Heart right ventricle (tissue), 16 donors: ENCODE data around the gene MARK3. TPM values are rescaled to one million over a fixed set of nuclear protein-coding genes. Genes with fewer than 3 reads are reported as not detected.
A peak's percentile ranks its signal among the peaks of the same experiment; 100 is the strongest.

Experiments used
- ATAC-seq, 8 donors: fragments of 200-7000 bp; cut with Tn5 transposase; one replicate each; pipeline ENCODE4 v1.9.1; 2020; ENCODE audit warnings: mild to moderate bottlenecking in 8 of 8, moderate library complexity in 8 of 8, moderate number of reproducible peaks in 1 of 8
- DNase-seq, 2 donors: peaks; one replicate each; pipeline ENCODE4 v3.0.0-alpha.2; 2020
- H3K27ac ChIP-seq, 10 donors: fragments of 200-600 bp; sonication (generic) in 2 of 10; one replicate each; pipeline versions ENCODE4 v1.5.0 to v1.8.0; 2020 to 2022; ENCODE audit warnings: mild to moderate bottlenecking in 3 of 10
- H3K27me3 ChIP-seq, 7 donors: fragments of 200-600 bp; one replicate each; pipeline ENCODE4 v1.8.0; 2021 to 2022; ENCODE audit warnings: mild to moderate bottlenecking in 2 of 7
- H3K36me3 ChIP-seq, 9 donors: fragments of 200-600 bp; sonication (generic) in 1 of 9; one replicate each; pipeline versions ENCODE4 v1.5.0 to v1.8.0; 2020 to 2022; ENCODE audit warnings: mild to moderate bottlenecking in 2 of 9
- H3K4me1 ChIP-seq, 9 donors: fragments of 200-600 bp; sonication (generic) in 1 of 9; one replicate each; pipeline versions ENCODE4 v1.5.0 to v1.8.0; 2020 to 2022; ENCODE audit warnings: mild to moderate bottlenecking in 4 of 9
- H3K4me3 ChIP-seq, 10 donors: fragments of 200-600 bp; sonication (generic) in 2 of 10; one replicate each; pipeline versions ENCODE4 v1.5.0 to v1.8.0; 2020 to 2022; ENCODE audit warnings: mild to moderate bottlenecking in 7 of 10, moderate library complexity in 2 of 10
- H3K9me3 ChIP-seq, 11 donors: fragments of 200-600 bp in 10 of 11; sonication (generic) in 2 of 11; one replicate each; pipeline versions ENCODE4 v1.5.0 to v1.8.0; 2013 to 2022; ENCODE audit warnings: mild to moderate bottlenecking in 2 of 11, control low read depth in 1 of 11, moderate library complexity in 1 of 11
- CTCF ChIP-seq, 9 donors: fragments of 200-600 bp; sonication (generic) in 2 of 9; IDR thresholded peaks; one replicate each; pipeline versions ENCODE4 v1.5.0 to v1.8.0; 2021 to 2022; ENCODE audit warnings: antibody characterized with exemption in 9 of 9, mild to moderate bottlenecking in 5 of 9, moderate library complexity in 1 of 9
- WGBS, 2 donors: extraction: QIAGEN DNeasy Blood & Tissue Kit; methylation state at CpG; one replicate each; pipeline ENCODE4 v1.1.7; 2013; ENCODE audit warnings: inconsistent platforms in 1 of 2; 5-methylcytosine and 5-hydroxymethylcytosine counted together
- intact Hi-C, 10 donors: fragments of 100-400 bp; cut with DNase I; formaldehyde crosslinking; loops; one replicate each; pipeline versions ENCODE4 v1.11.1 to v1.14.2; 2022
- polyA plus RNA-seq, 2 donors: library from polyadenylated mRNA; stranded (reverse); fragments of 200-250 nt; gene quantifications; one replicate each; pipeline ENCODE4 v1.2.3, GENCODE V29; 2013
- total RNA-seq, 10 donors: library from RNA; stranded (reverse); fragmentation: NEBNext Ultra II Directional in 3 of 10; extraction: Animal tissue kit (Norgen Biotek cat#: 25700) in 3 of 10; gene quantifications; one replicate each; pipeline versions ENCODE4 v1.2.1 to v1.2.4, GENCODE V29; 2021 to 2023
- donor health status: Arrhythmogenic right ventricular cardiomyopathy.
- donor health status: ischemic (EF 13 %, LVEDD 7.1; RV severe dilation, severe dysfunction).
- donor health status: healthy with polysubstance abuse.
- donor health status: DM: no; HTN: yes; CAD: no.
- donor health status: DM: no; HTN: no; CAD: no.
- donor health status: ischemic (EF 25% LVEDD 6.9; RV normal size, moderate dysfunction).
- donor health status: ischemic (EF 25% LVEDD 5.7; RV mildly dilated, moderate dysfunction).
- donor health status: healthy.
- donor health status: DM: yes; HTN: yes; CAD: no.
- donor health status: Ischemic cardiomyopathy.
- donor health status: ischemic (EF 35%, LVEDD 5.7; RV mildly dilated, moderate dysfunction).
- donor health status: nonischemic (EF 11% LVEDD 7.7; RV severe dilation, severe dysfunction).
- donor health status: DM: yes; HTN: yes; CAD: no.
- donor health status: PGD.
- donor health status: ischemic (EF 29% LVEDD 5.4; RV normal size, mild dysfunction).
- donor health status: nonischemic (EF 23%, LVEDD 6.1; RV moderate dilation, normal function).

Gene MARK3
- total and polyA plus RNA-seq, 12 donors, result 62.3 to 246 (median 77.1) TPM

GRCh38 chr14:103480595-103480994 is 95.4 kb downstream of the MARK3 start:
- peaks cover 0 to 100% (median 34%) of the 10 kb centered on the region in 9 donors for H3K36me3 ChIP-seq
- WGBS, 2 donors, result 64 to 67% methylated on average over 3 of the region's 3 CpGs
- no peaks in the 10 kb centered on the region for H3K27me3 ChIP-seq
- H3K9me3 ChIP-seq, result no peaks in the 10 kb centered on the region
- peaks cover 0 to 13% (median 0%) of the 10 kb centered on the region in 9 donors for H3K4me1 ChIP-seq
- intact Hi-C loops, result no loop called here
- no peak for TF ChIP-seq CTCF (IDR thresholded peaks at IDR 0.05)
- no peak overlapping the region for H3K4me3 ChIP-seq
- DNase-seq (no peak), ATAC-seq (no peak)
- H3K27ac ChIP-seq, result no peak overlapping the region

DNA sequence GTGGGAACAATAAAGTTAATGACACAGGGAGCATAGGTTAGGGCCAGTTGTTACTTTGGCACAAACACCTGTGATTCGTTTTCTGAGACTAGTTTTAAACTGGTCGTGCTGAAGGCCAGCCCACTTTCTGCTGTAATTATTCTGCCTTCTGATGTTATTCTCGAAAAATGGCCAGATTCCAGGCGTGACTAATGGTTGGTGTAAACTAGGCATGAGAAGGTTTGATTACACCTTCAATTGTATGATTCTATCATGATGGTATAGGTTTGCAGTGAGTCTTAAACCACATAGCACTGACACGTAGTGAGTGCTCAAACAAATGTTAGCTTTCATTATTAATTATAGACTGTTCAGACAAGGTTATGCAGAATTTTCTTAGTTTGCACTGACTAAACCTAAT is 98.4 kb downstream of the MARK3 start:
- no peak for TF ChIP-seq CTCF (IDR thresholded peaks at IDR 0.05)
- ATAC-seq, result no peak
- peaks cover 0 to 13% (median 1%) of the 10 kb centered on the region in 9 donors for H3K4me1 ChIP-seq
- no peak overlapping the region for H3K4me3 ChIP-seq
- H3K9me3 ChIP-seq, result no peaks in the 10 kb centered on the region
- WGBS, 2 donors, result 65 to 75% methylated on average over 5 of the region's 5 CpGs
- no peaks in the 10 kb centered on the region for H3K27me3 ChIP-seq
- intact Hi-C loops, result no loop called here
- peaks cover 0 to 100% (median 11%) of the 10 kb centered on the region in 9 donors for H3K36me3 ChIP-seq
- DNase-seq, result no peak
- no peak overlapping the region for H3K27ac ChIP-seq

DNA sequence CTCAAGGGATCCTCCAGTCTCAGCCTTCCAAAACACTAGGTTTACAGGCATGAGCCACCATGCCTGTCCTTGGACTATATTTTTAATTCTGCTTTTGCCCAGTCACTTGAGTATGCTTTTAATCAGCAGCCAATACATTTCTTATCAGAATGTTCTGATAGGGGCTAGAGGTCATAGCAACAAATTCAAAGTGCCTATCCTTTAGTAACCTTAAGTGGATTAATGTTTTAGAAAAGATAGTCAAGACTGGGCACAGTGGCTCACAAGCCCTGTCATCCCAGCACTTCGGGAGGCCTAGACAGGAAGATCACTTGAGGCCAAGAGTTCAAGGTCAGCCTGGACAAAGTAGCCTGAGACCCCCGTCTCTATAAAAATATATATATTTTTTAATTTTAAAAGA is 100.3 kb downstream of the MARK3 start:
- DNase-seq, result no peak
- TF ChIP-seq CTCF (IDR thresholded peaks at IDR 0.05), result no peak
- intact Hi-C loops, result no loop called here
- peak in 3 of 8 donors; percentile 6 to 63 (median 33) for ATAC-seq
- peaks cover 0 to 100% (median 10%) of the 10 kb centered on the region in 9 donors for H3K36me3 ChIP-seq
- H3K4me3 ChIP-seq, result no peak overlapping the region
- WGBS, 2 donors, result 69 to 77% methylated on average over 2 of the region's 2 CpGs
- H3K9me3 ChIP-seq, result no peaks in the 10 kb centered on the region
- H3K4me1 ChIP-seq, result peaks cover 0 to 18% (median 7%) of the 10 kb centered on the region in 9 donors
- H3K27me3 ChIP-seq, result no peaks in the 10 kb centered on the region
- no peak overlapping the region for H3K27ac ChIP-seq

- intact Hi-C loops, result no loop called here
- no peak for DNase-seq
- WGBS, 2 donors, result 91 to 93% methylated on average over 6 of the region's 6 CpGs
- Histone ChIP-seq H3K4me1 (peaks cover 0 to 18% (median 6%) of the 10 kb centered on the region in 9 donors), H3K9me3 (no peaks in the 10 kb centered on the region), H3K36me3 (peaks cover 0 to 100% (median 9%) of the 10 kb centered on the region in 9 donors), H3K27ac (peak overlapping the region in 1 of 10 donors; percentile 44), H3K4me3 (no peak overlapping the region), H3K27me3 (no peaks in the 10 kb centered on the region)
- no peak for TF ChIP-seq CTCF (IDR thresholded peaks at IDR 0.05)
- ATAC-seq, result no peak
These were observed 102.9 kb downstream of the MARK3 start for GRCh38 chr14:103488071-103488470.
